MCF 10A (cell line): ENCODE results near the gene MKLN1. TPM values are rescaled to one million over a fixed set of nuclear protein-coding genes. Genes with fewer than 3 reads are reported as not detected.
A peak's percentile ranks its signal among the peaks of the same experiment; 100 is the strongest.

ENCODE experiments used
- BruUV-seq: library from RNA; stranded (reverse); fragments of 400-500 nt; replicated peaks from 2 replicates; lab custom pipeline; 2021; lab: Mats Ljungman, UMichigan
- CTCF ChIA-PET: fragments of 300-600 bp; sonication (Branson Sonifier 250); formaldehyde crosslinking; extraction: SDS; loops from one replicate; lab custom pipeline; 2021; ENCODE audit warnings: antibody characterized with exemption, inconsistent platforms; lab: Yijun Ruan, JAX
- POLR2A ChIA-PET: fragments of 300-600, 350-650 bp; sonication (Branson Sonifier 250); formaldehyde crosslinking; extraction: SDS; loops from one replicate; lab custom pipeline; 2020; ENCODE audit warnings: antibody characterized with exemption, inconsistent platforms; lab: Yijun Ruan, JAX
- DNase-seq: peaks from one replicate; pipeline ENCODE4 v3.0.0-alpha.2; 2018; ENCODE audit not compliant: unreplicated experiment
- H3K27ac Mint-ChIP-seq: one replicate; pipeline ENCODE4 v1.8.0; 2022; ENCODE audit warnings: mild to moderate bottlenecking, low read depth, mixed read lengths; ENCODE audit not compliant: unreplicated experiment
- H3K27me3 Mint-ChIP-seq: one replicate; pipeline ENCODE4 v1.8.0; 2022; ENCODE audit warnings: mixed read lengths; ENCODE audit not compliant: insufficient read depth, unreplicated experiment
- H3K36me3 Mint-ChIP-seq: one replicate; pipeline ENCODE4 v1.8.0; 2022; ENCODE audit warnings: mild to moderate bottlenecking, moderate library complexity, mixed read lengths; ENCODE audit not compliant: insufficient read depth, unreplicated experiment
- H3K4me1 Mint-ChIP-seq: one replicate; pipeline ENCODE4 v1.8.0; 2022; ENCODE audit warnings: mixed read lengths; ENCODE audit not compliant: insufficient read depth, unreplicated experiment
- H3K4me3 Mint-ChIP-seq: one replicate; pipeline ENCODE4 v1.8.0; 2022; ENCODE audit warnings: mild to moderate bottlenecking, moderate library complexity, mixed read lengths; ENCODE audit not compliant: unreplicated experiment
- H3K9me3 Mint-ChIP-seq: one replicate; pipeline ENCODE4 v1.8.0; 2022; ENCODE audit warnings: mixed read lengths; ENCODE audit not compliant: unreplicated experiment
- CTCF ChIP-seq: fragments of 200-600 bp; IDR thresholded peaks from one replicate; pipeline ENCODE4 v1.8.0; 2022; ENCODE audit warnings: antibody characterized with exemption, mild to moderate bottlenecking; ENCODE audit not compliant: unreplicated experiment
- intact Hi-C: fragments of 100-400 bp; cut with micrococcal nuclease; formaldehyde crosslinking; loops from 2 replicates; pipeline ENCODE4 v1.14.1; 2022
- total RNA-seq: library from RNA; stranded (reverse); gene quantifications from 2 replicates; pipeline ENCODE4 v1.2.3, GENCODE V29; 2022

The MKLN1 gene
- total RNA-seq, 1 experiment from 2014 or later, result 35.6 TPM

GRCh38 chr7:131501422-131501821 is 173.7 kb downstream of the MKLN1 start:
- no peaks in the 10 kb centered on the region for H3K4me1 Mint-ChIP-seq
- peaks cover 10% of the 10 kb centered on the region for H3K36me3 Mint-ChIP-seq
- no TSS peak for BruUV-seq
- H3K27me3 Mint-ChIP-seq, result no peaks in the 10 kb centered on the region
- TF ChIP-seq CTCF, result no peak
- no peaks in the 10 kb centered on the region for H3K9me3 Mint-ChIP-seq
- H3K27ac Mint-ChIP-seq, result no peak overlapping the region
- POLR2A ChIA-PET, result interaction anchor here (0.6 kb wide), 1 partner anchor 344 kb away, joined by 3 read pairs; no protein-coding TSS in a partner anchor
- DNase-seq, result no peak
- CTCF ChIA-PET, result interaction anchor here (0.8 to 5.1 kb wide), 4 partner anchors 11 to 154 kb away, joined by 6 to 24 read pairs (median 11); no protein-coding TSS in a partner anchor
- H3K4me3 Mint-ChIP-seq, result no peak overlapping the region
- intact Hi-C loops, result no loop called here

- ChIA-PET POLR2A (interaction anchor here (0.6 kb wide), 1 partner anchor 344 kb away, joined by 3 read pairs; no protein-coding TSS in a partner anchor), CTCF (interaction anchor here (0.7 to 11.8 kb wide), 7 partner anchors 9 to 155 kb away, joined by 3 to 204 read pairs (median 6); no protein-coding TSS in a partner anchor)
- no peak for TF ChIP-seq CTCF
- Mint-ChIP-seq H3K36me3 (peaks cover 8% of the 10 kb centered on the region), H3K4me1 (no peaks in the 10 kb centered on the region), H3K4me3 (no peak overlapping the region), H3K27me3 (no peaks in the 10 kb centered on the region), H3K27ac (no peak overlapping the region), H3K9me3 (no peaks in the 10 kb centered on the region)
- DNase-seq, result no peak
- intact Hi-C loops, result no loop called here
- no TSS peak for BruUV-seq
Measured at GRCh38 chr7:131501930-131502685, 174.4 kb downstream of the MKLN1 start.

GRCh38 chr7:131502810-131503508 is 175.3 kb downstream of the MKLN1 start:
- peaks cover 3% of the 10 kb centered on the region for H3K4me1 Mint-ChIP-seq
- H3K4me3 Mint-ChIP-seq, result no peak overlapping the region
- peaks cover 8% of the 10 kb centered on the region for H3K36me3 Mint-ChIP-seq
- ChIA-PET CTCF (interaction anchor here (0.7 to 11.8 kb wide), 5 partner anchors 10 to 154 kb away, joined by 3 to 204 read pairs (median 5); no protein-coding TSS in a partner anchor), POLR2A (interaction anchor here (0.6 kb wide), 1 partner anchor 10 kb away, joined by 3 read pairs; no protein-coding TSS in a partner anchor)
- no peak overlapping the region for H3K27ac Mint-ChIP-seq
- DNase-seq, result peak; percentile 58
- TF ChIP-seq CTCF, result no peak
- BruUV-seq, result no TSS peak
- H3K9me3 Mint-ChIP-seq, result no peaks in the 10 kb centered on the region
- intact Hi-C loops, result no loop called here
- no peaks in the 10 kb centered on the region for H3K27me3 Mint-ChIP-seq

- no TSS peak for BruUV-seq
- intact Hi-C loops, result no loop called here
- POLR2A ChIA-PET, result interaction anchor here (0.6 kb wide), 1 partner anchor 11 kb away, joined by 3 read pairs; no protein-coding TSS in a partner anchor
- no peak for DNase-seq
- TF ChIP-seq CTCF, result no peak
- Mint-ChIP-seq H3K9me3 (no peaks in the 10 kb centered on the region), H3K4me3 (no peak overlapping the region), H3K36me3 (peaks cover 8% of the 10 kb centered on the region), H3K27me3 (no peaks in the 10 kb centered on the region), H3K4me1 (peaks cover 8% of the 10 kb centered on the region), H3K27ac (no peak overlapping the region)
- CTCF ChIA-PET, result interaction anchor here (0.5 to 11.8 kb wide), 4 partner anchors 9 to 451 kb away, joined by 3 to 204 read pairs (median 14); no protein-coding TSS in a partner anchor
Measured at GRCh38 chr7:131503639-131504038, 176.0 kb downstream of the MKLN1 start.
